Upper lobe of left lung (tissue), 4 donors: ENCODE results near the gene NACC2.

ENCODE experiments used
- POLR2A ChIP-seq, 4 donors: fragments of 450-650 bp; IDR thresholded peaks; one replicate each; pipeline ENCODE4 v1.5.1; 2016 to 2017; ENCODE audit warnings: antibody characterized with exemption in 4 of 4, mild to moderate bottlenecking in 2 of 4
- TF ChIP-seq, protein P1 (sequence below), 6 experiments: fragments of 450-650 bp in 4 of 6; fragments of 200-600 bp in 2 of 6; sonication (generic) in 2 of 6; IDR thresholded peaks; one replicate each; pipeline ENCODE4 v1.5.1; 2016 to 2019; ENCODE audit warnings: antibody characterized with exemption in 6 of 6

DNA sequence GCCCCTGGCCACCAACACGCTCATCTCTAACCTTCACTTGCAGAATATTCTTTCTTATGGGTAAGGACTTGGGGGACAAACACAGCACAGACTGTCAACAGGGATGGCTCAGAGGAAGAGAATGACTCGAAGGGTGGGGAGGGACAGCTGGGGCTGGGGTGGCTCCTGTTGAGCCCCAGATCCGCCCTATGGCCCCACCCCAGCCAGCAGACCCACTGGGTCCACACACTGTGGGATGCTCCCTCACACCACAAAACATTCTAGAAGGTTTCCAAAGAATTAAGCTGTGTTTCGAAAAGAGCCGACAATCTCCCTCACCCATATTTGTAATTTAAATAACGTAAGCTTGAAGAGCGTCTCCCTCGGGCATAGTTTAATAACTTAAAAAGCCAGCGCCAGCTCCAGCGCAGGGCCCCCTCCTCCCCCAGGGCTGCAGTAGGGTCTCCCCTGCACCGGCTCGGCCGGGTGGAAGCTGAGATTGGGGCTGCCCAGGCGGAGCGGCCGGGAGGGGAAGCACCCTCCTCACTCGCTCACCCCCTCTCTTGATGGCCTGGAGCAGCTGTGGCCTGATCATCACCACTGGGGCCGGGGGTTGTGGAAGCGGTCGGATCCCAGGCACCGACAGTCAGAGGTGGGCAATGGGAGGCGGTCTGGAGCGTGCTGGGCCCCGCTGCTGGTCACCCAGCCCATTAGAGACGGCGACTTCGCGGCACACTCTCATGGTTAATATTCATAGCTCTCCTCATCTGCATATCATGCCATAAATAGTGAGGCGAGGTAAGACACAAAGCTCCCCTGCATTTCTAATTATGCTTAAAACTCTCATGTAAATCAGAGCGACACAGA lies 37.6 kb downstream of the NACC2 start:
- no peak for TF ChIP-seq POLR2A (IDR thresholded peaks at IDR 0.05)
- TF ChIP-seq, protein P1, sequence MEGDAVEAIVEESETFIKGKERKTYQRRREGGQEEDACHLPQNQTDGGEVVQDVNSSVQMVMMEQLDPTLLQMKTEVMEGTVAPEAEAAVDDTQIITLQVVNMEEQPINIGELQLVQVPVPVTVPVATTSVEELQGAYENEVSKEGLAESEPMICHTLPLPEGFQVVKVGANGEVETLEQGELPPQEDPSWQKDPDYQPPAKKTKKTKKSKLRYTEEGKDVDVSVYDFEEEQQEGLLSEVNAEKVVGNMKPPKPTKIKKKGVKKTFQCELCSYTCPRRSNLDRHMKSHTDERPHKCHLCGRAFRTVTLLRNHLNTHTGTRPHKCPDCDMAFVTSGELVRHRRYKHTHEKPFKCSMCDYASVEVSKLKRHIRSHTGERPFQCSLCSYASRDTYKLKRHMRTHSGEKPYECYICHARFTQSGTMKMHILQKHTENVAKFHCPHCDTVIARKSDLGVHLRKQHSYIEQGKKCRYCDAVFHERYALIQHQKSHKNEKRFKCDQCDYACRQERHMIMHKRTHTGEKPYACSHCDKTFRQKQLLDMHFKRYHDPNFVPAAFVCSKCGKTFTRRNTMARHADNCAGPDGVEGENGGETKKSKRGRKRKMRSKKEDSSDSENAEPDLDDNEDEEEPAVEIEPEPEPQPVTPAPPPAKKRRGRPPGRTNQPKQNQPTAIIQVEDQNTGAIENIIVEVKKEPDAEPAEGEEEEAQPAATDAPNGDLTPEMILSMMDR (IDR thresholded peaks at IDR 0.05): no peak
